K562 treated with DMSO at 1 percent for 4 hours (cell line): Measurements from ENCODE around the gene PYGB. TPM values are rescaled to one million over a fixed set of nuclear protein-coding genes. Genes with fewer than 3 reads are reported as not detected.

Source experiments
- total RNA-seq: library from RNA; unstranded; fragments of 300-600 nt; gene quantifications from 2 replicates; pipeline ENCODE4 v1.2.3, GENCODE V29; 2022; ENCODE audit not compliant: insufficient read depth

The PYGB gene
- 27.1 and 31.0 TPM in 2 replicates for total RNA-seq

DNA sequence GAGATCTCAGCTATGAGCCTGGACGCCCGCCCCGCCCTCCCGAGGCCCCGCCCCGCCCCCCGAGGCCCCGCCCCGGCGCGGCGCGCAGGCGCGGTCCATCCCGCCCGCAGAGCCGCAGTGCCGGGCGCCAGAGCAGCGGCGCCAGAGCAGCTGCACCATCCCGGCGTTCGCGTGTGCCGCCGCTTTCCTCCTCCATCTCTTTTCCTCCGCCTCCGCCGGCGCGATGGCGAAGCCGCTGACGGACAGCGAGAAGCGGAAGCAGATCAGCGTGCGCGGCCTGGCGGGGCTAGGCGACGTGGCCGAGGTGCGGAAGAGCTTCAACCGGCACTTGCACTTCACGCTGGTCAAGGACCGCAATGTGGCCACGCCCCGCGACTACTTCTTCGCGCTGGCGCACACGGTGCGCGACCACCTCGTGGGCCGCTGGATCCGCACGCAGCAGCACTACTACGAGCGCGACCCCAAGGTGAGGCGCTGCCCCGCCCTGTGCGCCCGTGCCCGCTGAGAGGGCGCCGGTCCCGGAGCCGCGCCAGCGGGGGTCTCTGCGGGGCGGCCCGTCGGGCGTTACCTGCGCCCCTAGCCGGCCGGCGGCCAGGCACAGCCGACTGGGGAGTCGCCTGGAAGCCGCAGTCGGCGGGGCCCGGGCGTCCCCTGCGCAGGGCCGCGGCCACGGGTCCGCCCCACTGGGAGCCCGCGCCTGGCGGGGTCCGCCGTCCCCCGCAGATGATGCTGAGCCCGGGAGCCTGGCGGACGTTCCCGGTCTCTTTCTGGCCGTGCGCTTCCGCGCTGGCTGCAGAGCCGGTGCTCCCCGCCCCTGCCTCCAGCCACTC is at the start of gene PYGB:
PYGB (plus strand) TSS at position 130 of the 830 bp plus-strand sequence; CDS start at position 224, 94 bp downstream.

Other genes starting within 250 kb of the PYGB start
- gene ACSS1, start 189.9 kb upstream of the PYGB start, total RNA-seq = not detected in 2 replicates
- not detected in 2 replicates for gene VSX1, start 165.9 kb upstream of the PYGB start, total RNA-seq
- 21.0 and 30.2 TPM in 2 replicates for gene ENTPD6, start 52.4 kb upstream of the PYGB start, total RNA-seq
- gene ABHD12, start 142.8 kb downstream of the PYGB start, total RNA-seq = 21.5 and 28.2 TPM in 2 replicates
- gene GINS1, start 159.6 kb downstream of the PYGB start, total RNA-seq = 10.2 and 10.5 TPM in 2 replicates